GM23338 (cell line): Measurements from ENCODE around the gene TRIO. TPM values are rescaled to one million over a fixed set of nuclear protein-coding genes. Genes with fewer than 3 reads are reported as not detected.

Experiments
- ATAC-seq: fragments of 200-7000 bp; cut with Tn5 transposase; 3 replicates; pipeline ENCODE4 v1.9.1; 2020
- DNase-seq: peaks from one replicate; pipeline ENCODE4 v3.0.0-alpha.2; 2015; ENCODE audit warnings: low spot score
- H2AFZ ChIP-seq: fragments of 200-600 bp; sonication (generic); 2 replicates; pipeline ENCODE4 v1.8.0; 2016; ENCODE audit warnings: antibody characterized with exemption, mild to moderate bottlenecking, moderate library complexity
- H3F3A ChIP-seq: fragments of 200-600 bp; sonication (generic); replicated peaks from 2 replicates; pipeline ENCODE4 v1.8.0; 2017; ENCODE audit warnings: antibody characterized with exemption, mixed run types, low read depth
- H3K27ac ChIP-seq: fragments of 200-600 bp; sonication (generic); 2 replicates; pipeline ENCODE4 v1.6.1; 2016; ENCODE audit warnings: low read depth
- H3K27me3 ChIP-seq: fragments of 200-600 bp; sonication (generic); 2 replicates; pipeline ENCODE4 v1.8.0; 2016; ENCODE audit warnings: mild to moderate bottlenecking, mixed run types, moderate library complexity; ENCODE audit not compliant: insufficient read depth
- H3K36me3 ChIP-seq: fragments of 200-600 bp; sonication (generic); 2 replicates; pipeline ENCODE4 v1.8.0; 2016; ENCODE audit warnings: mild to moderate bottlenecking; ENCODE audit not compliant: insufficient read depth
- H3K4me1 ChIP-seq: fragments of 200-600 bp; sonication (generic); 2 replicates; pipeline ENCODE4 v1.8.0; 2016; ENCODE audit warnings: mild to moderate bottlenecking, moderate library complexity; ENCODE audit not compliant: insufficient read depth
- H3K4me2 ChIP-seq: fragments of 200-600 bp; sonication (generic); 2 replicates; pipeline ENCODE4 v1.7.1; 2017; ENCODE audit warnings: mixed run types
- H3K4me3 ChIP-seq: fragments of 200-600 bp; sonication (generic); 2 replicates; pipeline ENCODE4 v1.6.1; 2016; ENCODE audit warnings: mixed run types
- H3K79me2 ChIP-seq: fragments of 200-600 bp; sonication (generic); replicated peaks from 2 replicates; pipeline ENCODE4 v1.8.0; 2017; ENCODE audit warnings: mild to moderate bottlenecking; ENCODE audit not compliant: insufficient read depth
- H3K9me2 ChIP-seq: fragments of 200-600 bp; sonication (generic); 2 replicates; pipeline ENCODE4 v1.8.0; 2017; ENCODE audit not compliant: insufficient read depth
- H4K20me1 ChIP-seq: fragments of 200-600 bp; sonication (generic); replicated peaks from 2 replicates; pipeline ENCODE4 v1.8.0; 2017; ENCODE audit warnings: mild to moderate bottlenecking; ENCODE audit not compliant: insufficient read depth
- H3K27ac Mint-ChIP-seq: 2 replicates; pipeline ENCODE4 v1.8.0; 2020; ENCODE audit warnings: inconsistent platforms, mild to moderate bottlenecking, moderate library complexity, mixed read lengths
- H3K27me3 Mint-ChIP-seq: 3 replicates; pipeline ENCODE4 v1.8.0; 2022; ENCODE audit warnings: low read depth, mild to moderate bottlenecking, moderate library complexity, mixed read lengths, inconsistent platforms; ENCODE audit not compliant: insufficient read depth, poor library complexity
- H3K36me3 Mint-ChIP-seq: 3 replicates; pipeline ENCODE4 v1.8.0; 2021; ENCODE audit warnings: low read depth, mild to moderate bottlenecking, inconsistent platforms, moderate library complexity, mixed read lengths
- H3K4me1 Mint-ChIP-seq: 3 replicates; pipeline ENCODE4 v1.8.0; 2020; ENCODE audit warnings: mild to moderate bottlenecking, inconsistent platforms, mixed read lengths
- H3K4me3 Mint-ChIP-seq: 3 replicates; pipeline ENCODE4 v1.8.0; 2021; ENCODE audit warnings: moderate library complexity, mild to moderate bottlenecking, inconsistent platforms, mixed read lengths
- H3K9me3 Mint-ChIP-seq: 3 replicates; pipeline ENCODE4 v1.8.0; 2020; ENCODE audit warnings: moderate library complexity, mild to moderate bottlenecking, inconsistent platforms, mixed read lengths
- CREB1 ChIP-seq: fragments of 250-450 bp; sonication (Bioruptor Pico); IDR thresholded peaks from 2 replicates; pipeline ENCODE4 v1.5.0; 2020; ENCODE audit warnings: low read depth, mild to moderate bottlenecking, moderate library complexity
- CTCF ChIP-seq, 2 experiments: fragments of 200-600 bp in 1 of 2; sonication (generic) in 1 of 2; conservative IDR thresholded peaks; 2 replicates each; pipeline versions ENCODE4 v1.5.1 to v1.6.1; 2016 to 2017; ENCODE audit warnings: antibody characterized with exemption in 2 of 2, low read depth in 2 of 2, mild to moderate bottlenecking in 2 of 2, moderate library complexity in 1 of 2
- EZH2phosphoT487 ChIP-seq: fragments of 200-600 bp; sonication (generic); IDR thresholded peaks from one replicate; pipeline ENCODE4 v1.8.1; 2018; ENCODE audit warnings: antibody characterized with exemption; ENCODE audit not compliant: unreplicated experiment
- JUNB ChIP-seq: IDR thresholded peaks from one replicate; pipeline ENCODE4 v1.6.1; 2016; ENCODE audit warnings: antibody characterized with exemption; ENCODE audit not compliant: unreplicated experiment
- NANOG ChIP-seq: IDR thresholded peaks from 2 replicates; pipeline ENCODE4 v1.6.1; 2016; ENCODE audit warnings: antibody characterized with exemption, borderline replicate concordance
- REST ChIP-seq: IDR thresholded peaks from one replicate; pipeline ENCODE4 v1.6.1; 2018; ENCODE audit warnings: antibody characterized with exemption; ENCODE audit not compliant: unreplicated experiment
- ZNF114 ChIP-seq: fragments of 250-450 bp; sonication (Bioruptor Pico); IDR thresholded peaks from 2 replicates; pipeline ENCODE4 v1.5.0; 2020; ENCODE audit warnings: mild to moderate bottlenecking, moderate library complexity
- ZNF331 ChIP-seq: fragments of 250-450 bp; sonication (Bioruptor Pico); IDR thresholded peaks from 2 replicates; pipeline ENCODE4 v1.5.0; 2020; ENCODE audit warnings: low read depth, mild to moderate bottlenecking, moderate library complexity
- ZNF462 ChIP-seq: fragments of 250-450 bp; sonication (Bioruptor Pico); IDR thresholded peaks from 2 replicates; pipeline ENCODE4 v1.5.0; 2020; ENCODE audit warnings: mild to moderate bottlenecking, moderate library complexity
- polyA plus RNA-seq: library from polyadenylated mRNA; unstranded; fragments of >200 nt; fragmentation: Nextera tagmentation; extraction: Ambion mirVana; gene quantifications from 2 replicates; pipeline ENCODE4 v1.2.1, GENCODE V29; 2016
- total RNA-seq: library from RNA; depleted of rRNA; stranded (reverse); fragments of >200 nt; shearing (Covaris generic); gene quantifications from 2 replicates; pipeline ENCODE4 v1.2.3, GENCODE V29; 2014

The TRIO gene
- total and polyA plus RNA-seq, 2 experiments from 2014 or later = 13.8 to 113 TPM

GRCh38 chr5:14097998-14098471 is 45.1 kb upstream of the TRIO start (continued):
- TF ChIP-seq ZNF462 (CRISPR knock-in tag) (no peak), CREB1 (CRISPR knock-in tag) (no peak), REST (no peak), NANOG (no peak)

- peaks cover 2% of the 10 kb centered on the region; the same call in 2 of the 3 replicates for H3K4me1 Mint-ChIP-seq
- Histone ChIP-seq H3K79me2 (no peaks in the 10 kb centered on the region), H3K4me2 (no peak overlapping the region), H2AFZ (no peak overlapping the region), H4K20me1 (no peaks in the 10 kb centered on the region), H3K4me1 (no peaks in the 10 kb centered on the region), H3K36me3 (no peaks in the 10 kb centered on the region), H3K4me3 (no peak overlapping the region), H3K9me2 (no peaks in the 10 kb centered on the region), H3K27me3 (no peaks in the 10 kb centered on the region), H3K27ac (no peak overlapping the region), H3F3A (no peaks in the 10 kb centered on the region)
- no peak overlapping the region for H3K27ac Mint-ChIP-seq
- H3K9me3 Mint-ChIP-seq = peaks cover 17% of the 10 kb centered on the region; the same call in 2 of the 3 replicates
- H3K4me3 Mint-ChIP-seq = no peak overlapping the region
- H3K36me3 Mint-ChIP-seq = peaks cover 9% of the 10 kb centered on the region; the same call in 1 of the 3 replicates
- ATAC-seq (no peak), DNase-seq (no peak)
- no peaks in the 10 kb centered on the region for H3K27me3 Mint-ChIP-seq
- TF ChIP-seq NANOG = no peak
- TF ChIP-seq REST = no peak
- no peak for TF ChIP-seq ZNF331 (CRISPR knock-in tag)
- TF ChIP-seq ZNF114 (CRISPR knock-in tag) = no peak
- no peak for TF ChIP-seq CTCF (conservative IDR thresholded peaks at IDR 0.05; ENCODE audit: low read depth in 2 of 2)
- TF ChIP-seq EZH2phosphoT487 = no peak
- no peak for TF ChIP-seq JUNB
These were observed 42.9 kb upstream of the TRIO start for GRCh38 chr5:14100281-14100680.
